ENCODE measurements around the gene NPRL2.

GRCh38 chr3:50365842-50366220, 15.3 kb upstream of the NPRL2 start:
- TF ChIP-seq IRF1 (CRISPR knock-in tag; IDR thresholded peaks at IDR 0.05) (no peak), ATF1 (CRISPR knock-in tag; IDR thresholded peaks at IDR 0.05) (no peak), NR1H2 (CRISPR knock-in tag; IDR thresholded peaks at IDR 0.05) (no peak), NR3C1 (CRISPR knock-in tag; conservative IDR thresholded peaks at IDR 0.05; ENCODE audit: low read depth) (no peak), SP1 (CRISPR knock-in tag; conservative IDR thresholded peaks at IDR 0.05) (no peak), STAT6 (CRISPR knock-in tag; conservative IDR thresholded peaks at IDR 0.05; ENCODE audit: low read depth) (no peak)
- TF ChIP-seq, protein P1, sequence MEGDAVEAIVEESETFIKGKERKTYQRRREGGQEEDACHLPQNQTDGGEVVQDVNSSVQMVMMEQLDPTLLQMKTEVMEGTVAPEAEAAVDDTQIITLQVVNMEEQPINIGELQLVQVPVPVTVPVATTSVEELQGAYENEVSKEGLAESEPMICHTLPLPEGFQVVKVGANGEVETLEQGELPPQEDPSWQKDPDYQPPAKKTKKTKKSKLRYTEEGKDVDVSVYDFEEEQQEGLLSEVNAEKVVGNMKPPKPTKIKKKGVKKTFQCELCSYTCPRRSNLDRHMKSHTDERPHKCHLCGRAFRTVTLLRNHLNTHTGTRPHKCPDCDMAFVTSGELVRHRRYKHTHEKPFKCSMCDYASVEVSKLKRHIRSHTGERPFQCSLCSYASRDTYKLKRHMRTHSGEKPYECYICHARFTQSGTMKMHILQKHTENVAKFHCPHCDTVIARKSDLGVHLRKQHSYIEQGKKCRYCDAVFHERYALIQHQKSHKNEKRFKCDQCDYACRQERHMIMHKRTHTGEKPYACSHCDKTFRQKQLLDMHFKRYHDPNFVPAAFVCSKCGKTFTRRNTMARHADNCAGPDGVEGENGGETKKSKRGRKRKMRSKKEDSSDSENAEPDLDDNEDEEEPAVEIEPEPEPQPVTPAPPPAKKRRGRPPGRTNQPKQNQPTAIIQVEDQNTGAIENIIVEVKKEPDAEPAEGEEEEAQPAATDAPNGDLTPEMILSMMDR (IDR thresholded peaks at IDR 0.05): no peak

All from WTC11 (cell line).